Activated CD4-positive, alpha-beta T cell treated with anti-CD3 and anti-CD28 coated beads, Interleukin-2, amount 10 ng/mL, durations not matched to agents 24 days and 14 days (primary cell): ENCODE data around the gene SLC7A5. TPM values are rescaled to one million over a fixed set of nuclear protein-coding genes. Genes with fewer than 3 reads are reported as not detected.
"Not testable (repeated sequence)": the region's sequence is repeated elsewhere in the genome, so short reads cannot be mapped to it uniquely, and the experiment has no call there.

ENCODE experiments used
- DNase-seq: peaks from one replicate; pipeline ENCODE4 v3.0.0; 2022
- H3K27ac Mint-ChIP-seq: one replicate; pipeline ENCODE4 v1.8.0; 2022; ENCODE audit warnings: mild to moderate bottlenecking, mixed read lengths
- H3K27me3 Mint-ChIP-seq: one replicate; pipeline ENCODE4 v1.8.0; 2022; ENCODE audit warnings: mixed read lengths
- H3K36me3 Mint-ChIP-seq: one replicate; pipeline ENCODE4 v1.8.0; 2022; ENCODE audit warnings: low read depth, mild to moderate bottlenecking, mixed read lengths
- H3K4me1 Mint-ChIP-seq: one replicate; pipeline ENCODE4 v1.8.0; 2021; ENCODE audit warnings: mixed read lengths
- H3K4me3 Mint-ChIP-seq: one replicate; pipeline ENCODE4 v1.8.0; 2022; ENCODE audit warnings: mild to moderate bottlenecking, moderate library complexity, mixed read lengths
- H3K9me3 Mint-ChIP-seq: one replicate; pipeline ENCODE4 v1.8.0; 2021; ENCODE audit warnings: mixed read lengths
- intact Hi-C: fragments of 100-400 bp; cut with micrococcal nuclease; formaldehyde crosslinking; loops from one replicate; pipeline ENCODE4 v1.15.1; 2023
- total RNA-seq: library from RNA; stranded (reverse); gene quantifications from 2 replicates; pipeline ENCODE4 v1.2.3, GENCODE V29; 2022

Gene SLC7A5
- total RNA-seq, 1 donor from 2014 or later, result 408 TPM

DNA sequence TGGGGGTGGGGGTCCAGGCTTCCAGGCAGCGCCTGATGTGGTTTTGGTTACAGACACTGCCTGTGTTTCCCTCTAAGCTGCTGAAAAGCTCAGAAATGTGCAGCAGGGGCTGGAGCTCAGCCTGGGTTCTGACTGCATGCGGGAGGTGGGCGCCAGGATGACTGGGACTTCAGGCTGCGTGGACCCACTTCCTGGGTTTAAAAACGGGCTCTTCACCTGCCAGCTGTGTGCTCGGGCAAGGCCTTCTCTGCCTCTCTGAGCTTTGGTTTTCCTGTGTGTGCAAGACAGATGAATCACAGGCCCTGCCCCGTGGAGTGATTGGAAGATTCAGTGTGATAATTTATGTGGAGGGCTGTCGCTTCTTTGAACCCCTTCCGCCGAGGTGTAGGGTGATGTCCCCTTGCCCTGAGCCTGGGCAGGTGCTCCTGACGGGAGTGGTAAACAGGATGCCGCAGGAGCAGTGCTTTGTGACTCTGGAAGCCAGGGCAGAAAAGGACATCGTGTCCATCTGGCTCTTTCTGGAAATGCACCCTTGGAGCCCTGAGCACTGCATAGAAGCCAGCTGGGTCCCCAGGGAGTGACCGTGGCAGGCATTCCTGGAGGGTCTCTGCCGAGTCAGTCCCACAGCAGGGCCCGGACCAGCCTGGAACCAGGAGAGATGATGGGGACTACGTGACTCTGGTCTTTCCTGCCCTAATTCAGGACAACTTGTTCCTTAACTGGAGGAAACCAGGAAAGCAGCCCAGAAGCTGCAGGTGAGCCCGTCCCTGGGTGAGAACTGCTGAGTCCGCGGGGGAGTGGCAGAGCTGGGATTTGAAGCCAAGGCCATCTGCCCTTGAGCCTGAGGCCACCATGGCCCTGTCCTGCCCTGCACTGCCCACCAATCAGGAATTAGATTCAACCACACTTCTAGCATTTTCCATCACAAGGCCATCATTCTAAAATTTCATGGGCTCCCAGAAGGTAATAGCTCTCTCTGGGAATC, 28.5 kb upstream of the SLC7A5 start:
- Mint-ChIP-seq H3K9me3 (no peaks in the 10 kb centered on the region), H3K36me3 (no peaks in the 10 kb centered on the region), H3K4me3 (peak overlapping the region; percentile 72), H3K27me3 (no peaks in the 10 kb centered on the region), H3K27ac (peak overlapping the region; percentile 100), H3K4me1 (peaks cover 48% of the 10 kb centered on the region)
- peak; percentile 89 for DNase-seq
- intact Hi-C loops, result loop anchor here (5.0 kb wide), 2 partner anchors 54 to 559 kb away; partner anchors contain the start of gene BANP

DNA sequence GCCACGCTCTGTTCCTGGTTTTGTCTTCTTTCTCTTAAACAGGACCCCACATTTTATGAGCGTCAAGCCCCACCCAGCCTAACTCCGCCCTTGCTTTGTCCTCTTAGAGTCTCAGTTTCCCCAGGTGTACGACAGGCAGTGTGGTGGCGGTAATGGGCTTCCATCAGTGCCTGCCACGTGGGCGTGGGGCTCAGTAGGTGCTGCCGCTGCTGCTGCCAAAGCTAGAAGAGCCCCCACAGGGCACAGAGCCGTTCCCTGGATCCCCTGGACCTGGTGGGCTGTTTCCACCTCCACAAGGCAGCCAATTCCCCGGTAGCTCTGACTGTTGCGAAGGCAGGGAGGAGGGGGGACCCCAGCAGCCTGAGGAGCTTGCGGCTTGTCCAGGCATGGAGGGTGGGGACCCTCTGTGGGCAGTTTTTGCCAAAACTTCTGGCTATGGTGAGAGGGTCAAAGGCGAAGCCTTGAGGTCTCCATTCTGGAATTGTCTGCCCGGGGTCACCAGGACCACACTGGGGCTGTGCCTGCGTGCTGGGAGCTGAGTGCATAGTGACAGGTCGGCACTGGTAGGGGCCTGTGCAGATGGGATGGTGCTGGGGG, 27.7 kb upstream of the SLC7A5 start:
- H3K27me3 Mint-ChIP-seq, H3K36me3 Mint-ChIP-seq, DNase-seq, H3K9me3 Mint-ChIP-seq: not testable (repeated sequence)
- H3K27ac Mint-ChIP-seq, result peak overlapping the region; percentile 100
- intact Hi-C loops, result loop anchor here (5.0 kb wide), 2 partner anchors 55 to 560 kb away; partner anchors contain the start of gene BANP
- H3K4me3 Mint-ChIP-seq, result peak overlapping the region; percentile 72
- peaks cover 42% of the 10 kb centered on the region for H3K4me1 Mint-ChIP-seq

DNA sequence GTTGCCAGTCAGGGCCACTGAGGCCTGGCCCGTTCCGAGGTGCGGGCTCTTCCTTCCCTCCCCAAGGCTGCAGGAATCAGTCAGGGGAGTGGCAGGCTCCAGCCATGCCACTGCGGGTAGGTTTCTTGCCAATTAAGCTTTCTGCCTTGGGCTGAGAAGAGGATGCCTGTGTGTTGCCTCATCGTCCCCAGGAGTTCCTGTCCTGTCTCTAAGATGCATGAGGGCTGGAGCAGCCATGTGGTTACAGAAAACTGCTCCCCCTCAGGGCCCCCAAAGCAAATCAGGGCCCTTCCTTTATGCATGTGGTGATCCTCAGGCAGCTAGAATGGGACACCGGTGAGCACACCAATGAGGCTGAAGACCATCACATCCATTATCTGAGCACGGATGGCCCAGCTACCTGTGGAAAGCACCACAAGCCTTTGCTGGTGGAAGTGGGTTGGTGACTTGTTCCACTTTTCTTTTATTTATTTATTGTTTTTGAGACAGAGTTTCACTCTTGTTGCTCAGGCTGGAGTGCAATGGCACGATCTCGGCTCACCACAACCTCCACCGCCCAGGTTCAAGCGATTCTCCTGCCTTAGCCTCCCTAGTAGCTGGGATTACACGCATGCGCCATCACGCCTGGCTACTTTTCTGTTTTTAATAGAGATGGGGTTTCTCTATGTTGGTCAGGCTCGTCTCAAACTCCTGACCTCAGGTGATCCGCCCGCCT, 27.0 kb upstream of the SLC7A5 start:
- H3K9me3 Mint-ChIP-seq, H3K27me3 Mint-ChIP-seq, H3K36me3 Mint-ChIP-seq: not testable (repeated sequence)
- Mint-ChIP-seq H3K4me3 (peak overlapping the region; percentile 72), H3K4me1 (peaks cover 42% of the 10 kb centered on the region), H3K27ac (peak overlapping the region; percentile 100)
- DNase-seq, result peak; percentile 74
- intact Hi-C loops, result loop anchor here (5.0 kb wide), 2 partner anchors 56 to 561 kb away; partner anchors contain the start of gene BANP

DNA sequence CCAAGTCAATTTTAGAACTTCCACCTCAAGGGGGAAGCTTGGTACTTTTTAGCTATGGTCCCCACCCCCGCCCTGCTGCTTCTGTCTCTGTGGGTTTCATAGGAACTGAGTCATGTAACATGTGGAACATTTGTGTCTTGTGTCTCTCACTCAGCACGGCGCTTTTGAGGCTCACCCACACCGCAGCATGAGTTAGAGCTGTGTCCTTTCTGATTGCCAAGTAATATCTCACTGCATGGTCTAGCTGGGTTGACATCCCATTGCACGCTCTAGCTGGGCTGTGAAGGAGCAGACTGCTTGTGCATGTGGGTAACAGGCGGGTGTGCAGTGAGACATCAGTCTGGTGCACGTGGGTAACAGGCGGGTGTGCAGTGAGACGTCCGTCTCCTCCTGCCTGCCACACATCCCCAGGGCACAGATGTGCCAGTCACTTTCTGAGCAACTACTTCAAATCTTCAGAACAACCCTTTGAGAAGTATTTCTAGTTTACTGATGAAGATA, 26.4 kb upstream of the SLC7A5 start:
- H3K36me3 Mint-ChIP-seq, result no peaks in the 10 kb centered on the region
- peak; percentile 94 for DNase-seq
- H3K4me1 Mint-ChIP-seq, result peaks cover 42% of the 10 kb centered on the region
- no peaks in the 10 kb centered on the region for H3K27me3 Mint-ChIP-seq
- intact Hi-C loops, result loop anchor here (1.0 to 5.0 kb wide), 6 partner anchors 13 to 562 kb away; partner anchors contain the start of gene BANP
- peak overlapping the region; percentile 72 for H3K4me3 Mint-ChIP-seq
- H3K27ac Mint-ChIP-seq, result peak overlapping the region; percentile 100
- no peaks in the 10 kb centered on the region for H3K9me3 Mint-ChIP-seq

DNA sequence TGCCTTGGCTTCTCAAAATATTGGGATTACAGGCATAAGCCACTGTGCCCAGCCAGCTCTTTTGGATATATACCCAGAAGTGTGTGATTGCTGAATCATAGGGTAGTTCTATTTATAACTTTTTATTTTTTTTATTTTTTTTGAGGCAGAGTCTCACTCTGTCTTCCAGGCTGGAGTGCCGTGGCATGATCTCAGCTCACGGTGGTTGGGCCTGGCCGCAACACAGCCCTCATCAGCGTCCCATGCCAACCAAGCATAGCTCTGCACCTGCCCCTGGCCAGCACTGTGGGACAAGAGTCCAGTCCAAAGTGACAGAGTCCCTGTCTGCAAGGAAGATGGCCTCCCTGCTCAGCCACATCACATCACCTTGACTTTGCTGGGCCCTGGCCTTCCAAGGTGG, 24.7 kb upstream of the SLC7A5 start:
- peaks cover 45% of the 10 kb centered on the region for H3K4me1 Mint-ChIP-seq
- intact Hi-C loops, result loop anchor here (2.0 kb wide), 1 partner anchor 15 kb away; no protein-coding TSS in a partner anchor

DNA sequence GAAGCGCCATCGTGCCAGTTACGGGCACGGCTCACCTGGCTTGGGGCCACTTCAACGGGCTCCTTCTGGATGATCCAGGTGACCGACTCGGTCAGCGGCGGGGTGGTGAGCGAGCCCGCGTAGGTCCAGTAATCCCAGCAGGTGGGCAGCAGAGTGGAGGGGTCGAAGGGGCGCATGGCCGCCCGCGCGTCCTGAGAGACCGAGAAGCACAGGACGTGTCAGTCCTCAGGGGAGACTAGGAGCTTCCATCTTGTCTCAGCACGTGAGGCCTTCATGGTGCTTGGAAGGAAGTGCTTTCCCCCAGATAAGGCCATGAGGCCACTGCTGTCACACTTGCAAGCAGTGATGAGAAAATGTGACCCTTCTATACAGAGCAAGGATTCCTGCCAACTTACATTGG, 22.5 kb upstream of the SLC7A5 start:
- Mint-ChIP-seq H3K4me1 (peaks cover 28% of the 10 kb centered on the region), H3K27ac (no peak overlapping the region), H3K36me3 (no peaks in the 10 kb centered on the region), H3K27me3 (no peaks in the 10 kb centered on the region), H3K9me3 (no peaks in the 10 kb centered on the region), H3K4me3 (no peak overlapping the region)
- intact Hi-C loops, result no loop called here
- DNase-seq, result peak; percentile 56

More for the DNA sequence above, 24.7 kb upstream of the SLC7A5 start:
- H3K27ac Mint-ChIP-seq, H3K27me3 Mint-ChIP-seq, H3K4me3 Mint-ChIP-seq, H3K9me3 Mint-ChIP-seq, H3K36me3 Mint-ChIP-seq: not testable (repeated sequence)
- DNase-seq, result peak; percentile 55

DNA sequence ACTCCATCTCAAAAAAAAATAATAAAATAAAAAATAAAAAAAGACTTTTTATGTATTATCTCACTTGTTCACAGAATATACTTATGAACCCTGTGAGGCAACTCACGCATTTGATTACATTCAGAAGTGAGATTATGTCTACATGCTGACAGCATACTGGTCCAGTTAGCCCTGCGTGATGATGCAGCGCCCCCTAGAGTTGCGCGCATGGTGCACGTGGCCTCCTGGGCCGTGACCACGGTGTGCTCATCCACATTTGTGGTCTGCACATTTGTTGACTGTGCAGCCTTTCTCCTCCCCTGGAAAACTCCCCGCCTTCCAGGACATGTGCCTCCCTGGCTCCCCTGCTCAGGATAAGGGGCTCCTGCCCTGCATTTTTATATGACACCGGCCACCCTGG, 20.5 kb upstream of the SLC7A5 start:
- peaks cover 17% of the 10 kb centered on the region for H3K4me1 Mint-ChIP-seq
- H3K36me3 Mint-ChIP-seq, H3K4me3 Mint-ChIP-seq, H3K27ac Mint-ChIP-seq, H3K9me3 Mint-ChIP-seq, H3K27me3 Mint-ChIP-seq, intact Hi-C loops: not testable (repeated sequence)
- DNase-seq, result peak; percentile 76

DNA sequence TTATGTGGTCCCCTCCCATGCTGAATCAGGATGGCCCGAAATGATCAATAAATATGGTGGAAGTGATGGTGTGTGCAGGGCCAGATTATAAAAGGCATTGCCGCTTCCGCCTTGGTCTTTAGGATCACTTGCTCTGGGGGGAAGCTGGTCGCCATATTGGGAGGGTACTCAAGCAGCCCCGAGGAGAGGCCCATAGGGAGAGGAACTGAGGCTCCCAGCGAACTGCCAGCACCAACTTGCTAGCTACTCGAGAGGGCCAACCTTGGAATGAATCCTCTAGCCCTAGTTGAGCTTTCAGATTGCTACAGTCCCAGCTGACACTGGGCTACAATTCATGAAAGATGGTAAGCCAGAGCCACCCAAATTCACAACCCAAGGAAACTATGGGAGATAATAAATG, 19.0 kb upstream of the SLC7A5 start:
- H3K9me3 Mint-ChIP-seq, intact Hi-C loops, H3K27me3 Mint-ChIP-seq, H3K4me3 Mint-ChIP-seq, H3K4me1 Mint-ChIP-seq, H3K36me3 Mint-ChIP-seq, H3K27ac Mint-ChIP-seq: not testable (repeated sequence)
- peak; percentile 52 for DNase-seq

DNA sequence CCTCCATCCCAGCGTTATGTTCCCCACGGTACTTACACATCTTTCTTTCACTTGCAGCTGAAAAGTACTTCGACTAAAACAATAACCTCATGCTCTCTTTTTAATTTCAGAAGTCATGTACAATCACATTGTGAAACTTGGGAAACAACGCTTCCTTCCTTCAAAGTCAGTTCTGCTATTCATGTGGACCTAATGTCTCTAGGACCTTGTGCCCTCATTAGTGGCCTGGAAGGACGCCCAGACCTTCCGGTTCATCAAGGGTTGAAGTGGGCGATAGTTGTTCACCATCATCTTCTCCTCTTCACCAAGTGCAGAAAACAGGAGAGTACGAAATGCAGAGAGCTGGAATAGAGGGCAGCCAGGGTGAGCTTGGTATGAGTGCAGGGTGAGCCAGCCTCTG, 18.6 kb upstream of the SLC7A5 start:
- H3K4me1 Mint-ChIP-seq, intact Hi-C loops: not testable (repeated sequence)

DNA sequence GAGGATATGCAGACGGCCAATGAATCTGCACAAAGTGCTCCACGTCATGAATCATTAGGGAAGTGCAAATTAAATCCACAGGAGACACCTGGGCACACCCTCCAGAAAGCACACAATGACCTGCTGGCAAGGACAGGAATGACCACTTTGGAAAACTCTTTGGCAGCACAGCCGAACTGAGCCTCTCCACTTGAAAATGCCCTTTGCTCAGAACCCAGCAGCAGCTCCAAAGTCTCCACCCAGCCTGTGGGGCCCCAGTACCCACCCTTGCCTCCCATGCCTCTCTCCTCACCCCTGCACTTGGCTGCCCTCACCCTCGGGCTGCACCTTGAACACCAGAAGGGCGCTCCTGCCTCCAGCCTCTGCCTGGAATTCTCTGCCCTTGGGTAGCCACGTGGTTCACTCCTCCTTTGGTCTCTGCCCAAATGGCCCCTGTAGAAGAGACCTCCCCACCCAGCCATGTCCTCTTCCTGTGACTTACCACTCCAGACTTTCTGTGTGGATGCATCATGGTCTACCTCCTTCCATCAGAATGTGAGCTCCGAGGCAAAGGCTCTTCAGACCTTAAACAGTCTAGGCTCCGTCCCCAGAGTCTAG, 16.2 kb upstream of the SLC7A5 start:
- intact Hi-C loops, H3K36me3 Mint-ChIP-seq, H3K4me3 Mint-ChIP-seq, H3K9me3 Mint-ChIP-seq, H3K27me3 Mint-ChIP-seq, DNase-seq: not testable (repeated sequence)
- Mint-ChIP-seq H3K27ac (peak overlapping the region; percentile 41), H3K4me1 (peaks cover 13% of the 10 kb centered on the region)

More for the DNA sequence above, 18.6 kb upstream of the SLC7A5 start:
- H3K36me3 Mint-ChIP-seq, H3K27me3 Mint-ChIP-seq, DNase-seq, H3K27ac Mint-ChIP-seq, H3K9me3 Mint-ChIP-seq, H3K4me3 Mint-ChIP-seq: not testable (repeated sequence)

DNA sequence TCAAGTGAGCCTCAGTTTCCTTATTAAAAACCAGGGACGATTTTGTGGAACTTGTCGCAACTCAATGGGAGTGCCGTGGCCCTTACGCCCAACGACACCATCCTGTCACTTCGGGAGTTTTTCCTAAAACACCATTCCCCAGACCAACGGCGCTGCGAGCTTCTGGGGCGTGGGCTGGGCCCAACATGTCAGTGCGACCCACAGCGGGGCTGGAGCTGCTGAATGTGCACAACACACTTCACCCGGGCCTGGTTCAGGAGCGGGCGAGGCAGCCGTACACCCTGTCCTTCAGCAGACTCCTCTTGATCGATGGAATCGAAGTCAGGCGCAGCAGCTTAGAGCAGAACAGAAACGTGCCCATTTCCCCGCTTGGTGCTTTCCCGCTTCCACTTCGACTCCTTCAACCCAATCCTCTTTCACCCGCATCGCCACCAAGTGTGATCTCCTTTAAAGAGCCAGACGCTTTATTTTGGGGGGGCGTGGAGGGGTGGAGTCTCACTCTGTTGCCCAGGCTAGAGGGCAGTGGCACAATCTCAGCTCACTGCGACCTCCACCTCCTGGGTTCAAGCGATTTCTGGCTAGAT, 13.2 kb upstream of the SLC7A5 start:
- Mint-ChIP-seq H3K4me3 (no peak overlapping the region), H3K4me1 (peaks cover 24% of the 10 kb centered on the region), H3K27ac (no peak overlapping the region), H3K36me3 (no peaks in the 10 kb centered on the region), H3K27me3 (no peaks in the 10 kb centered on the region), H3K9me3 (peaks cover 7% of the 10 kb centered on the region)
- intact Hi-C loops, result no loop called here
- DNase-seq, result no peak

DNA sequence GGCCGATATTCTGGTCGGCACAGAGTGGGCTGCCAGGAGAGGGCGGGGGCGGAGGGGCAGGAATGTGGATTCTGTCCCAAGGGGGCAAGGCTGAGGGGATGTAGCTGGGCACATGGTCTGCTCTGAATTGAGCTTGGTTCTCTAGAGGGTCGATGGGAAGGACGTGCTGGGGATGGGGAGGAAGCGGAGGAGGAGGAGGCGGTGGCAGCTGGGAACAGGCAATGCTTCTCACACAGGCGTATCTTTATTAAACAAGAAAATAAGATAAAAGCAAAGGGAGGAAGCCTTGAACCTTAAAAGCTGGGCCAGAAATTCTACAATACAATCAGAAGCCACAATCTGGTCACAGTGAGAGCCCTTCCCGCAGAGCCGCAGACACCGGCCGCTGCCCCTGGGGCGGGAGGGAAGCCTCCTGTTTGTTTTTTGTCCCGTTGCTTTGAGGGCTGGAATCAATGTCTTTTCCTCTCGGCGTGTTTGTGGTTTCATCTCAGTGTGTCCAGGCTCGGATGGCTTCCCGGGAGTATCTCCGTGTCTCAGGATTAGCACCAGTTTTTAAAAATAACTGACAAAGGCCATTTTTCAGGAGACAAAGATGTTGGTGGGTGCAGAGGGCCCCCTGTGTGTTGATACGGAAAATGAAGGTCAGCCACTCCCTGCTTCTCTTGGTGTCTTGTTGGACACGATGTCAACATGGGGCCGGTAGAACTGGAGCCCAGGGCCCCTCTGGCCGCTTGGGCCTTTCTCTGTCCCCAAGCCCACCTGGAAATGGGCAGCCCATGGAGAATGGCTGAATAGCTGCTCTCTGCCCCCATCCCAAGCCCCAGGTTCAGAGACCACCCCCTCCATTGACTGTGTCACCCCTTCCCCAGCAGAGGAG, 12.3 kb upstream of the SLC7A5 start:
- peaks cover 7% of the 10 kb centered on the region for H3K9me3 Mint-ChIP-seq
- DNase-seq, result peak; percentile 51
- H3K27me3 Mint-ChIP-seq, result no peaks in the 10 kb centered on the region
- H3K27ac Mint-ChIP-seq, result no peak overlapping the region
- H3K4me1 Mint-ChIP-seq, result peaks cover 26% of the 10 kb centered on the region
- H3K4me3 Mint-ChIP-seq, result no peak overlapping the region
- H3K36me3 Mint-ChIP-seq, result no peaks in the 10 kb centered on the region
- intact Hi-C loops, result no loop called here
